Astrocyte (in vitro differentiated cells and primary cell): ENCODE data around the gene RAB3IP. TPM values are rescaled to one million over a fixed set of nuclear protein-coding genes. Genes with fewer than 3 reads are reported as not detected.
"Not testable (repeated sequence)": the region's sequence is repeated elsewhere in the genome, so short reads cannot be mapped to it uniquely, and the experiment has no call there.

Experiments used
- DNase-seq: peaks from one replicate; pipeline ENCODE4 v3.0.0-alpha.2; 2010; ENCODE audit warnings: low read depth
- FAIRE-seq: peaks from 2 replicates; lab custom pipeline; 2011; peaks lifted over from hg19 to GRCh38; lab: Jason Lieb, UNC
- H2AFZ ChIP-seq: 2 replicates; pipeline ENCODE4 v1.6.0; 2012; ENCODE audit warnings: low read depth, low read length, inconsistent platforms
- H3K27ac ChIP-seq: 2 replicates; pipeline ENCODE4 v1.5.1; 2011; ENCODE audit warnings: low read depth, low read length, inconsistent platforms
- H3K27me3 ChIP-seq: 2 replicates; pipeline ENCODE4 v1.6.0; 2011; ENCODE audit warnings: low read length, inconsistent platforms; ENCODE audit not compliant: insufficient read depth
- H3K36me3 ChIP-seq: 2 replicates; pipeline ENCODE4 v1.5.1; 2011; ENCODE audit warnings: low read length, inconsistent platforms; ENCODE audit not compliant: insufficient read depth
- H3K4me1 ChIP-seq: 2 replicates; pipeline ENCODE4 v1.5.1; 2011; ENCODE audit warnings: low read length, inconsistent platforms; ENCODE audit not compliant: insufficient read depth
- H3K4me2 ChIP-seq: 2 replicates; pipeline ENCODE4 v1.6.0; 2012; ENCODE audit warnings: low read length, inconsistent platforms
- H3K4me3 ChIP-seq: 2 replicates; pipeline ENCODE4 v1.5.1; 2011; ENCODE audit warnings: low read depth, mild to moderate bottlenecking, low read length, inconsistent platforms; ENCODE audit not compliant: insufficient read depth
- H3K79me2 ChIP-seq: 2 replicates; pipeline ENCODE4 v1.6.0; 2012; ENCODE audit warnings: mild to moderate bottlenecking, low read length, inconsistent platforms; ENCODE audit not compliant: insufficient read depth
- H3K9ac ChIP-seq: 2 replicates; pipeline ENCODE4 v1.6.0; 2012; ENCODE audit warnings: mild to moderate bottlenecking, low read length, inconsistent platforms
- H3K9me3 ChIP-seq: 2 replicates; pipeline ENCODE4 v1.5.1; 2012; ENCODE audit warnings: low read depth, mild to moderate bottlenecking, low read length, inconsistent platforms; ENCODE audit not compliant: insufficient read depth
- H4K20me1 ChIP-seq: 2 replicates; pipeline ENCODE4 v1.6.0; 2012; ENCODE audit warnings: low read length, inconsistent platforms; ENCODE audit not compliant: insufficient read depth
- H3K27ac Mint-ChIP-seq: one replicate; pipeline ENCODE4 v1.8.0; 2021; ENCODE audit warnings: mild to moderate bottlenecking, mixed read lengths; ENCODE audit not compliant: unreplicated experiment
- H3K27me3 Mint-ChIP-seq: one replicate; pipeline ENCODE4 v1.8.0; 2021; ENCODE audit warnings: low read depth, mixed read lengths; ENCODE audit not compliant: unreplicated experiment
- H3K36me3 Mint-ChIP-seq: one replicate; pipeline ENCODE4 v1.8.0; 2021; ENCODE audit warnings: low read depth, mixed read lengths; ENCODE audit not compliant: unreplicated experiment
- H3K4me1 Mint-ChIP-seq: one replicate; pipeline ENCODE4 v1.8.0; 2021; ENCODE audit warnings: low read depth, mixed read lengths; ENCODE audit not compliant: unreplicated experiment
- H3K4me3 Mint-ChIP-seq: one replicate; pipeline ENCODE4 v1.8.0; 2021; ENCODE audit warnings: mild to moderate bottlenecking, moderate library complexity, mixed read lengths; ENCODE audit not compliant: unreplicated experiment
- H3K9me3 Mint-ChIP-seq: one replicate; pipeline ENCODE4 v1.8.0; 2021; ENCODE audit warnings: mild to moderate bottlenecking, mixed read lengths; ENCODE audit not compliant: unreplicated experiment
- EZH2 ChIP-seq: IDR thresholded peaks from 2 replicates; pipeline ENCODE4 v1.6.1; 2012; ENCODE audit warnings: mild to moderate bottlenecking, low read length, inconsistent platforms; ENCODE audit not compliant: insufficient read depth
- total RNA-seq: library from RNA; stranded (reverse); gene quantifications from 2 replicates; pipeline ENCODE4 v1.2.1, GENCODE V29; 2021
- TF ChIP-seq, protein P1 (sequence below): IDR thresholded peaks from 2 replicates; pipeline ENCODE4 v1.5.1; 2011; ENCODE audit warnings: low read depth, mild to moderate bottlenecking, inconsistent platforms, low read length, moderate library complexity; ENCODE audit not compliant: insufficient read depth

The RAB3IP gene
- total RNA-seq, 1 donor from 2014 or later = 18.4 TPM

- H3K4me1 Mint-ChIP-seq = no peaks in the 10 kb centered on the region
- no peak for TF ChIP-seq EZH2
- TF ChIP-seq, protein P1, sequence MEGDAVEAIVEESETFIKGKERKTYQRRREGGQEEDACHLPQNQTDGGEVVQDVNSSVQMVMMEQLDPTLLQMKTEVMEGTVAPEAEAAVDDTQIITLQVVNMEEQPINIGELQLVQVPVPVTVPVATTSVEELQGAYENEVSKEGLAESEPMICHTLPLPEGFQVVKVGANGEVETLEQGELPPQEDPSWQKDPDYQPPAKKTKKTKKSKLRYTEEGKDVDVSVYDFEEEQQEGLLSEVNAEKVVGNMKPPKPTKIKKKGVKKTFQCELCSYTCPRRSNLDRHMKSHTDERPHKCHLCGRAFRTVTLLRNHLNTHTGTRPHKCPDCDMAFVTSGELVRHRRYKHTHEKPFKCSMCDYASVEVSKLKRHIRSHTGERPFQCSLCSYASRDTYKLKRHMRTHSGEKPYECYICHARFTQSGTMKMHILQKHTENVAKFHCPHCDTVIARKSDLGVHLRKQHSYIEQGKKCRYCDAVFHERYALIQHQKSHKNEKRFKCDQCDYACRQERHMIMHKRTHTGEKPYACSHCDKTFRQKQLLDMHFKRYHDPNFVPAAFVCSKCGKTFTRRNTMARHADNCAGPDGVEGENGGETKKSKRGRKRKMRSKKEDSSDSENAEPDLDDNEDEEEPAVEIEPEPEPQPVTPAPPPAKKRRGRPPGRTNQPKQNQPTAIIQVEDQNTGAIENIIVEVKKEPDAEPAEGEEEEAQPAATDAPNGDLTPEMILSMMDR = no peak
- peaks cover 12% of the 10 kb centered on the region for H3K36me3 Mint-ChIP-seq
- no peaks in the 10 kb centered on the region for H3K27me3 Mint-ChIP-seq
- no peak overlapping the region for H3K9ac ChIP-seq
- H3K4me2 ChIP-seq = no peak overlapping the region
- no peak overlapping the region for H3K27ac Mint-ChIP-seq
- no peak overlapping the region for H3K4me3 ChIP-seq
- no peaks in the 10 kb centered on the region for H3K9me3 ChIP-seq
- H3K27ac ChIP-seq = no peak overlapping the region
- H3K4me3 Mint-ChIP-seq = no peak overlapping the region
- no peaks in the 10 kb centered on the region for H4K20me1 ChIP-seq
- no peaks in the 10 kb centered on the region for H3K27me3 ChIP-seq
- no peaks in the 10 kb centered on the region for H3K79me2 ChIP-seq
- no peak for FAIRE-seq
- H3K4me1 ChIP-seq = no peaks in the 10 kb centered on the region
- peaks cover 3% of the 10 kb centered on the region for H3K9me3 Mint-ChIP-seq
- H2AFZ ChIP-seq = no peak overlapping the region
- no peaks in the 10 kb centered on the region for H3K36me3 ChIP-seq
- no peak for DNase-seq
Measured at GRCh38 chr12:69755302-69755701, 16.6 kb downstream of the RAB3IP start.

- H3K9ac ChIP-seq = no peak overlapping the region
- DNase-seq (no peak), FAIRE-seq (no peak)
- H3K9me3 ChIP-seq = no peaks in the 10 kb centered on the region
- H3K9me3 Mint-ChIP-seq = peaks cover 5% of the 10 kb centered on the region
- H3K79me2 ChIP-seq = no peaks in the 10 kb centered on the region
- H3K4me1 Mint-ChIP-seq = no peaks in the 10 kb centered on the region
- no peak for TF ChIP-seq EZH2
- no peak overlapping the region for H3K4me2 ChIP-seq
- no peaks in the 10 kb centered on the region for H4K20me1 ChIP-seq
- H3K36me3 ChIP-seq = no peaks in the 10 kb centered on the region
- no peaks in the 10 kb centered on the region for H3K27me3 Mint-ChIP-seq
- H3K27me3 ChIP-seq = no peaks in the 10 kb centered on the region
- no peaks in the 10 kb centered on the region for H3K4me1 ChIP-seq
- no peak overlapping the region for H3K4me3 Mint-ChIP-seq
- H3K27ac Mint-ChIP-seq = no peak overlapping the region
- H2AFZ ChIP-seq = no peak overlapping the region
- no peak overlapping the region for H3K4me3 ChIP-seq
- H3K36me3 Mint-ChIP-seq = peaks cover 18% of the 10 kb centered on the region
- no peak overlapping the region for H3K27ac ChIP-seq
Measured at GRCh38 chr12:69756088-69756755, 17.6 kb downstream of the RAB3IP start.

GRCh38 chr12:69758105-69758504, 19.4 kb downstream of the RAB3IP start:
- no peak overlapping the region for H3K27ac Mint-ChIP-seq
- H3K4me3 Mint-ChIP-seq = no peak overlapping the region
- no peak overlapping the region for H2AFZ ChIP-seq
- no peaks in the 10 kb centered on the region for H3K4me1 Mint-ChIP-seq
- H3K27me3 Mint-ChIP-seq = no peaks in the 10 kb centered on the region
- no peaks in the 10 kb centered on the region for H4K20me1 ChIP-seq
- no peaks in the 10 kb centered on the region for H3K36me3 ChIP-seq
- H3K9me3 Mint-ChIP-seq = peaks cover 6% of the 10 kb centered on the region
- H3K27me3 ChIP-seq = no peaks in the 10 kb centered on the region
- no peak overlapping the region for H3K4me2 ChIP-seq
- H3K36me3 Mint-ChIP-seq = peaks cover 20% of the 10 kb centered on the region
- H3K9ac ChIP-seq = no peak overlapping the region
- TF ChIP-seq, protein P1 = no peak
- TF ChIP-seq EZH2 = no peak
- no peaks in the 10 kb centered on the region for H3K9me3 ChIP-seq
- H3K4me1 ChIP-seq = no peaks in the 10 kb centered on the region
- no peak overlapping the region for H3K4me3 ChIP-seq
- no peak for FAIRE-seq
- no peak for DNase-seq
- no peaks in the 10 kb centered on the region for H3K79me2 ChIP-seq
- no peak overlapping the region for H3K27ac ChIP-seq

- not testable (repeated sequence) for H3K4me1 ChIP-seq, H4K20me1 ChIP-seq, H3K27ac ChIP-seq, H2AFZ ChIP-seq, H3K36me3 ChIP-seq, H3K79me2 ChIP-seq, H3K9me3 ChIP-seq, H3K27ac Mint-ChIP-seq, H3K4me2 ChIP-seq, FAIRE-seq, H3K4me1 Mint-ChIP-seq, H3K27me3 ChIP-seq, H3K9me3 Mint-ChIP-seq, H3K9ac ChIP-seq, H3K27me3 Mint-ChIP-seq, H3K4me3 ChIP-seq, DNase-seq, H3K4me3 Mint-ChIP-seq
- H3K36me3 Mint-ChIP-seq = peaks cover 20% of the 10 kb centered on the region
Measured at GRCh38 chr12:69759581-69759980, 20.9 kb downstream of the RAB3IP start.
